Endothelial cell of umbilical vein (primary cell): Measurements from ENCODE around the gene SAMD9L.

Source experiments
- MYC ChIP-seq: IDR thresholded peaks from one replicate; pipeline ENCODE4 v1.6.1; 2011; ENCODE audit warnings: mild to moderate bottlenecking, low read depth, low read length
- TF ChIP-seq, protein P1 (sequence below), 2 donors: IDR thresholded peaks; 1 replicate in 1 of 2; 2 replicates in 1 of 2; pipeline ENCODE4 v1.5.1; 2011; ENCODE audit warnings: low read length in 2 of 2, mild to moderate bottlenecking in 2 of 2, moderate library complexity in 2 of 2, control low read depth in 1 of 2, inconsistent platforms in 1 of 2, low read depth in 1 of 2; ENCODE audit not compliant: insufficient read depth in 1 of 2; ENCODE audit errors: extremely low read depth in 1 of 2

DNA sequence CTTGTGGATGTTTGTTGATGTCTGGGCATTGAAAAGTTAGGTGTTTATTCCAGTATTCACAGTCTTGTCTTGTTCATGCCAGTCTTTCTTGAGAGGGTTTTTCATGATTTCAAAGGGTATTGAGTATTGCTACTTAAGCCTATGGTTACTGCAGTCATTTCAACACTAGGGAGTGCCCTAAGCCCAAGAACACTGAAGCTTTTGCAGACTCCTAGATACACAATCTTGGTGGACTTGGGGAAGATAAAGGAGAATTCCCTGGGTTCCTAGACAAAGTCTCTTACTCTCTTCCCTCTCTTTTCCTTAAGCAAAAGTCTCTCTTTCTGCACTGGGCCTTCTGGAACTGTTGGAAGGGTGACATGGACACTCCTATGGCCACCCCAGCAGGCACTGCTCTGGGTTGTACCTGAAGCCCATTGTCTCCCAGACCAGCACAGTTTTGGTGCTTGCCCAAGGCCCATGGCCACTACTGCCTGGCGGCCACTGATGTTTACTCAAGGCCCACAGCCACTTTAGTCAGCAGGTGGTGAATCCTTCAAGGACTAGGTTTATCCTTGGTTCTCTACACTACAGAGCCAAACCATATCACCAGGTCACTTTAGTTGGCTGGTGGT lies 55.3 kb downstream of the SAMD9L start:
- TF ChIP-seq, protein P1, sequence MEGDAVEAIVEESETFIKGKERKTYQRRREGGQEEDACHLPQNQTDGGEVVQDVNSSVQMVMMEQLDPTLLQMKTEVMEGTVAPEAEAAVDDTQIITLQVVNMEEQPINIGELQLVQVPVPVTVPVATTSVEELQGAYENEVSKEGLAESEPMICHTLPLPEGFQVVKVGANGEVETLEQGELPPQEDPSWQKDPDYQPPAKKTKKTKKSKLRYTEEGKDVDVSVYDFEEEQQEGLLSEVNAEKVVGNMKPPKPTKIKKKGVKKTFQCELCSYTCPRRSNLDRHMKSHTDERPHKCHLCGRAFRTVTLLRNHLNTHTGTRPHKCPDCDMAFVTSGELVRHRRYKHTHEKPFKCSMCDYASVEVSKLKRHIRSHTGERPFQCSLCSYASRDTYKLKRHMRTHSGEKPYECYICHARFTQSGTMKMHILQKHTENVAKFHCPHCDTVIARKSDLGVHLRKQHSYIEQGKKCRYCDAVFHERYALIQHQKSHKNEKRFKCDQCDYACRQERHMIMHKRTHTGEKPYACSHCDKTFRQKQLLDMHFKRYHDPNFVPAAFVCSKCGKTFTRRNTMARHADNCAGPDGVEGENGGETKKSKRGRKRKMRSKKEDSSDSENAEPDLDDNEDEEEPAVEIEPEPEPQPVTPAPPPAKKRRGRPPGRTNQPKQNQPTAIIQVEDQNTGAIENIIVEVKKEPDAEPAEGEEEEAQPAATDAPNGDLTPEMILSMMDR (IDR thresholded peaks at IDR 0.05; ENCODE audit: extremely low read depth in 1 of 2, insufficient read depth in 1 of 2, low read depth in 1 of 2, low read length in 2 of 2) = peak; percentile 23 to 42
- TF ChIP-seq MYC = no peak
